GM23338 (cell line): ENCODE results near the gene FAF2. TPM values are rescaled to one million over a fixed set of nuclear protein-coding genes. Genes with fewer than 3 reads are reported as not detected.

Experiments
- ATAC-seq: fragments of 200-7000 bp; cut with Tn5 transposase; 3 replicates; pipeline ENCODE4 v1.9.1; 2020
- DNase-seq: peaks from one replicate; pipeline ENCODE4 v3.0.0-alpha.2; 2015; ENCODE audit warnings: low spot score
- H2AFZ ChIP-seq: fragments of 200-600 bp; sonication (generic); 2 replicates; pipeline ENCODE4 v1.8.0; 2016; ENCODE audit warnings: antibody characterized with exemption, mild to moderate bottlenecking, moderate library complexity
- H3F3A ChIP-seq: fragments of 200-600 bp; sonication (generic); replicated peaks from 2 replicates; pipeline ENCODE4 v1.8.0; 2017; ENCODE audit warnings: antibody characterized with exemption, mixed run types, low read depth
- H3K27ac ChIP-seq: fragments of 200-600 bp; sonication (generic); 2 replicates; pipeline ENCODE4 v1.6.1; 2016; ENCODE audit warnings: low read depth
- H3K27me3 ChIP-seq: fragments of 200-600 bp; sonication (generic); 2 replicates; pipeline ENCODE4 v1.8.0; 2016; ENCODE audit warnings: mild to moderate bottlenecking, mixed run types, moderate library complexity; ENCODE audit not compliant: insufficient read depth
- H3K36me3 ChIP-seq: fragments of 200-600 bp; sonication (generic); 2 replicates; pipeline ENCODE4 v1.8.0; 2016; ENCODE audit warnings: mild to moderate bottlenecking; ENCODE audit not compliant: insufficient read depth
- H3K4me1 ChIP-seq: fragments of 200-600 bp; sonication (generic); 2 replicates; pipeline ENCODE4 v1.8.0; 2016; ENCODE audit warnings: mild to moderate bottlenecking, moderate library complexity; ENCODE audit not compliant: insufficient read depth
- H3K4me2 ChIP-seq: fragments of 200-600 bp; sonication (generic); 2 replicates; pipeline ENCODE4 v1.7.1; 2017; ENCODE audit warnings: mixed run types
- H3K4me3 ChIP-seq: fragments of 200-600 bp; sonication (generic); 2 replicates; pipeline ENCODE4 v1.6.1; 2016; ENCODE audit warnings: mixed run types
- H3K79me2 ChIP-seq: fragments of 200-600 bp; sonication (generic); replicated peaks from 2 replicates; pipeline ENCODE4 v1.8.0; 2017; ENCODE audit warnings: mild to moderate bottlenecking; ENCODE audit not compliant: insufficient read depth
- H3K9me2 ChIP-seq: fragments of 200-600 bp; sonication (generic); 2 replicates; pipeline ENCODE4 v1.8.0; 2017; ENCODE audit not compliant: insufficient read depth
- H4K20me1 ChIP-seq: fragments of 200-600 bp; sonication (generic); replicated peaks from 2 replicates; pipeline ENCODE4 v1.8.0; 2017; ENCODE audit warnings: mild to moderate bottlenecking; ENCODE audit not compliant: insufficient read depth
- H3K27ac Mint-ChIP-seq: 2 replicates; pipeline ENCODE4 v1.8.0; 2020; ENCODE audit warnings: inconsistent platforms, mild to moderate bottlenecking, moderate library complexity, mixed read lengths
- H3K27me3 Mint-ChIP-seq: 3 replicates; pipeline ENCODE4 v1.8.0; 2022; ENCODE audit warnings: low read depth, mild to moderate bottlenecking, moderate library complexity, mixed read lengths, inconsistent platforms; ENCODE audit not compliant: insufficient read depth, poor library complexity
- H3K36me3 Mint-ChIP-seq: 3 replicates; pipeline ENCODE4 v1.8.0; 2021; ENCODE audit warnings: low read depth, mild to moderate bottlenecking, inconsistent platforms, moderate library complexity, mixed read lengths
- H3K4me1 Mint-ChIP-seq: 3 replicates; pipeline ENCODE4 v1.8.0; 2020; ENCODE audit warnings: mild to moderate bottlenecking, inconsistent platforms, mixed read lengths
- H3K4me3 Mint-ChIP-seq: 3 replicates; pipeline ENCODE4 v1.8.0; 2021; ENCODE audit warnings: moderate library complexity, mild to moderate bottlenecking, inconsistent platforms, mixed read lengths
- H3K9me3 Mint-ChIP-seq: 3 replicates; pipeline ENCODE4 v1.8.0; 2020; ENCODE audit warnings: moderate library complexity, mild to moderate bottlenecking, inconsistent platforms, mixed read lengths
- CREB1 ChIP-seq: fragments of 250-450 bp; sonication (Bioruptor Pico); IDR thresholded peaks from 2 replicates; pipeline ENCODE4 v1.5.0; 2020; ENCODE audit warnings: low read depth, mild to moderate bottlenecking, moderate library complexity
- CTCF ChIP-seq, 2 experiments: fragments of 200-600 bp in 1 of 2; sonication (generic) in 1 of 2; conservative IDR thresholded peaks; 2 replicates each; pipeline versions ENCODE4 v1.5.1 to v1.6.1; 2016 to 2017; ENCODE audit warnings: antibody characterized with exemption in 2 of 2, low read depth in 2 of 2, mild to moderate bottlenecking in 2 of 2, moderate library complexity in 1 of 2
- ETS1 ChIP-seq: IDR thresholded peaks from 2 replicates; pipeline ENCODE4 v1.6.1; 2016; ENCODE audit warnings: antibody characterized with exemption
- EZH2 ChIP-seq: fragments of 200-600 bp; sonication (generic); IDR thresholded peaks from one replicate; pipeline ENCODE4 v1.8.0; 2017; ENCODE audit warnings: antibody characterized with exemption, mild to moderate bottlenecking, low read depth; ENCODE audit not compliant: unreplicated experiment
- EZH2phosphoT487 ChIP-seq: fragments of 200-600 bp; sonication (generic); IDR thresholded peaks from one replicate; pipeline ENCODE4 v1.8.1; 2018; ENCODE audit warnings: antibody characterized with exemption; ENCODE audit not compliant: unreplicated experiment
- JUNB ChIP-seq: IDR thresholded peaks from one replicate; pipeline ENCODE4 v1.6.1; 2016; ENCODE audit warnings: antibody characterized with exemption; ENCODE audit not compliant: unreplicated experiment
- NANOG ChIP-seq: IDR thresholded peaks from 2 replicates; pipeline ENCODE4 v1.6.1; 2016; ENCODE audit warnings: antibody characterized with exemption, borderline replicate concordance
- POLR2AphosphoS5 ChIP-seq: IDR thresholded peaks from 2 replicates; pipeline ENCODE4 v1.6.1; 2016; ENCODE audit warnings: antibody characterized with exemption, low read depth
- REST ChIP-seq: IDR thresholded peaks from one replicate; pipeline ENCODE4 v1.6.1; 2018; ENCODE audit warnings: antibody characterized with exemption; ENCODE audit not compliant: unreplicated experiment
- STAT1 ChIP-seq: IDR thresholded peaks from one replicate; pipeline ENCODE4 v1.6.1; 2016; ENCODE audit warnings: antibody characterized with exemption; ENCODE audit not compliant: unreplicated experiment
- ZNF114 ChIP-seq: fragments of 250-450 bp; sonication (Bioruptor Pico); IDR thresholded peaks from 2 replicates; pipeline ENCODE4 v1.5.0; 2020; ENCODE audit warnings: mild to moderate bottlenecking, moderate library complexity
- ZNF331 ChIP-seq: fragments of 250-450 bp; sonication (Bioruptor Pico); IDR thresholded peaks from 2 replicates; pipeline ENCODE4 v1.5.0; 2020; ENCODE audit warnings: low read depth, mild to moderate bottlenecking, moderate library complexity
- ZNF462 ChIP-seq: fragments of 250-450 bp; sonication (Bioruptor Pico); IDR thresholded peaks from 2 replicates; pipeline ENCODE4 v1.5.0; 2020; ENCODE audit warnings: mild to moderate bottlenecking, moderate library complexity
- polyA plus RNA-seq: library from polyadenylated mRNA; unstranded; fragments of >200 nt; fragmentation: Nextera tagmentation; extraction: Ambion mirVana; gene quantifications from 2 replicates; pipeline ENCODE4 v1.2.1, GENCODE V29; 2016
- total RNA-seq: library from RNA; depleted of rRNA; stranded (reverse); fragments of >200 nt; shearing (Covaris generic); gene quantifications from 2 replicates; pipeline ENCODE4 v1.2.3, GENCODE V29; 2014

FAF2 gene
- total and polyA plus RNA-seq, 2 experiments from 2014 or later, result 32.8 to 37.6 TPM

- H3K79me2 ChIP-seq, result no peaks in the 10 kb centered on the region
- H3K27ac ChIP-seq, result no peak overlapping the region
- no peak overlapping the region for H3K4me3 Mint-ChIP-seq
- 0 out of 2 replicates have a peak, but pooled peaks cover 3% of the 10 kb centered on the region for H3K4me1 ChIP-seq
- TF ChIP-seq ETS1 (no peak), STAT1 (no peak), EZH2phosphoT487 (no peak), EZH2 (no peak), JUNB (no peak), REST (no peak), ZNF462 (CRISPR knock-in tag) (no peak), CTCF (conservative IDR thresholded peaks at IDR 0.05; ENCODE audit: low read depth in 2 of 2) (no peak), CREB1 (no peak), ZNF114 (no peak), NANOG (no peak), ZNF331 (CRISPR knock-in tag) (no peak), POLR2AphosphoS5 (no peak)
- 0 out of 2 replicates have a peak, but pooled peaks cover 4% of the 10 kb centered on the region for H3F3A ChIP-seq
- 0 out of 2 replicates have a peak, but pooled peaks cover 3% of the 10 kb centered on the region for H3K36me3 ChIP-seq
- no peak overlapping the region for H3K4me2 ChIP-seq
- no peak overlapping the region for H2AFZ ChIP-seq
- H3K27me3 ChIP-seq, result peaks cover 26% of the 10 kb centered on the region
- 0 out of 3 replicates have a peak, but pooled peaks cover 3% of the 10 kb centered on the region for H3K4me1 Mint-ChIP-seq
- no peak overlapping the region for H3K27ac Mint-ChIP-seq
- H3K4me3 ChIP-seq, result no peak overlapping the region
- H3K27me3 Mint-ChIP-seq, result peaks cover 16% of the 10 kb centered on the region
- H3K9me3 Mint-ChIP-seq, result peaks cover 50% of the 10 kb centered on the region
- H3K36me3 Mint-ChIP-seq, result peaks cover 20% of the 10 kb centered on the region
- ATAC-seq, result no peak
- peaks cover 2% of the 10 kb centered on the region for H4K20me1 ChIP-seq
- 0 out of 2 replicates have a peak, but pooled peaks cover 6% of the 10 kb centered on the region for H3K9me2 ChIP-seq
- DNase-seq, result no peak
These were observed 28.1 kb upstream of the FAF2 start for GRCh38 chr5:176420086-176420485.
